Activated CD8-positive, alpha-beta memory T cell treated with anti-CD3 and anti-CD28 coated beads for 1 hour (primary cell): ENCODE data around the gene JPH2.

ENCODE experiments used
- DNase-seq, 2 donors: peaks; one replicate each; pipeline ENCODE4 v3.0.0-alpha.2; 2020; ENCODE audit warnings: low read depth in 1 of 2; ENCODE audit errors: extremely low read depth in 1 of 2

The JPH2 gene

GRCh38 chr20:44065401-44066340 lies 121.3 kb downstream of the JPH2 start:
- DNase-seq: no peak

DNA sequence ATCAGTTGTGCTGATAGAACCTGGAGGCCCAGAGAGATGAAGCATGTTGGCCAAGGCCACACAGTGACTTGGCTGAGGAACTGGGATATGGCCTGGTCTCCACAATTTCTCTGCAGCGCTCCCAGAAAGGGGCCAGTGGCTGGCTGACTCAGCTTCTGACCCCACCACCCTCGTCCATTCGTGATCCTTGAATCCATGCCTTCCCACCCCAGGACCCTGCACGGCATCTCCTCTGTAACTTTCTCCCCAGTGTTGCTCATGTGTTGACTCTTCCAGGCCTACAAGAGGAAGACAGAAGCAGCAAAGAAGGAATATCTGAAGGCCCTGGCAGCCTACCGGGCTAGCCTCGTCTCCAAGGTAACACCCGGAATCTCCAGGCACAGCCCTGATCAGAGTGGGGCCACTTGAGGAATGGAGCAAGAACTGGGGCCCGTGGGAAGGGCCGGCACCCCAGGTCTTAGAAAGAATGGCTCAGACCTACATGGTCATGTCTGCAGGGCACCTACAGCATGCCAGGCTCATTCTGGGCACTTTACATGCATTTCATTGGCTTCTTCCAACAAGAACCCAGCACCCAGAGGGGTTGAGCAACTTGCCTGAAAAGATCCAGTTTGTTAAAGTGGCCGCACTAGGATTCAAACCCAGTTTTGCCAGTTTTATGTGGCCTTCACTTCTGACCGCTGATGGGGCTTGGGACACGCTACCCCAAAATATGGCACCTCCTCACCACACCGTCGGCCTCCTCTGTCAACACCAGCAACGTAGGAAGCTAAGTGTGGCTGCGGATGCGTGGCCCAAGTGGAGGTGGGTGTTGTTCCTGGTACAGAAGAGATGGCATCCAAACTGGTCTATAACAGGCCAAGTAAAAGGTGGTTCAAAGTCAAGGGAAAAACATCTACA lies 122.2 kb downstream of the JPH2 start:
- DNase-seq: no peak
